Right atrium auricular region (tissue), 2 donors: ENCODE measurements around the gene LOXL1. TPM values are rescaled to one million over a fixed set of nuclear protein-coding genes. Genes with fewer than 3 reads are reported as not detected.
"Not testable (repeated sequence)": the region's sequence is repeated elsewhere in the genome, so short reads cannot be mapped to it uniquely, and the experiment has no call there.

ENCODE experiments used
- DNase-seq: peaks from one replicate; pipeline ENCODE4 v3.0.0-alpha.2; 2019; ENCODE audit warnings: low spot score
- H3K27ac ChIP-seq, 2 donors: fragments of 200-600 bp; sonication (generic); 1 replicate in 1 of 2; 2 replicates in 1 of 2; pipeline ENCODE4 v1.5.1; 2016 to 2019
- H3K27me3 ChIP-seq, 2 donors: fragments of 200-600 bp; sonication (generic); one replicate each; pipeline versions ENCODE4 v1.5.1 to v1.6.0; 2017 to 2019
- H3K36me3 ChIP-seq: fragments of 200-600 bp; sonication (generic); one replicate; pipeline ENCODE4 v1.5.1; 2016
- H3K4me1 ChIP-seq, 2 donors: fragments of 200-600 bp; sonication (generic); one replicate each; pipeline versions ENCODE4 v1.5.1 to v1.6.0; 2017 to 2019
- H3K4me3 ChIP-seq, 2 donors: fragments of 200-600 bp; sonication (generic); 1 replicate in 1 of 2; 2 replicates in 1 of 2; pipeline ENCODE4 v1.5.1; 2017 to 2019; ENCODE audit warnings: mild to moderate bottlenecking in 1 of 2, moderate library complexity in 1 of 2
- H3K9me3 ChIP-seq, 2 donors: fragments of 200-600 bp; sonication (generic); one replicate each; pipeline ENCODE4 v1.5.1; 2019
- total RNA-seq, 2 donors: library from RNA; depleted of rRNA; stranded (reverse); fragments of >200 nt; gene quantifications; one replicate each; pipeline ENCODE4 v1.1.0, GENCODE V29; 2016
- TF ChIP-seq, protein P1 (sequence below), 2 donors: fragments of 200-600 bp; sonication (generic); IDR thresholded peaks; one replicate each; pipeline ENCODE4 v1.5.1; 2019; ENCODE audit warnings: antibody characterized with exemption in 2 of 2

Gene LOXL1
- total RNA-seq, 2 donors from 2014 or later = 22.2 to 59.0 TPM

DNA sequence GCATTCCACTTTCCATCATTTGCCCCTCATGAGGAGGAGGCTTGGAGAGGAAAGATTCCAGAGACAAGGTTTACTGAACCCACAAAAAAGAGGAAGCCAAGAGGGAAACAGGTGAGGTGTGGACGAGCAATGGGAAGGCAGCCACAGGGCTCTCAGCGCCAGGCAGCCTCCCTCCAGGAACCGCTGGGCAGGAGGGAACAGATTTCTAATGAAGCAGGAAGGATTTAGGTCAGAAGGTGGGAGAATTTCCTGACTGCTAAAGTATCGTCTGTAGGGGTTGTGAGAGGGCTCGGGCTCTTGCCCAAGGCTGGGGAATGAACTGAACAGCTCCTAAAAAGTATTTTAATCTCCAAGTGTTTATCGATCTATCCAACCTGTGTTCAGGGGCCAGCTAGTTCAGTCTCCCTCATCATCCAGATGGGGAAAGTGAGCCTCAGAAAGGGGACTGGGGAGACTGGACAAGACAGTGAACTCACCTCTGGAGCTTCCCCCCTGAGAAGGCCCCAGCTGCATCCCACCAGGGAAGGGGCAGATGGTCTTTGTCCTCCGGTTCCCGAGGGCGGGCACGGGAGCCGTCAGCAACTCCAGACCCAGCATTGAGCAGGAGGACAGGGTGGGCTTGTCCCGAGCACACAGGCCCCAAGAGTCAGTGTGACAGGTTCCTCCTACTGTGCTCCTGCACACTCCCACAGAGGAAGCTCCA lies 10.5 kb downstream of the LOXL1 start:
- no peak overlapping the region for H3K4me3 ChIP-seq
- peak overlapping the region; percentile 40 to 56 for H3K27ac ChIP-seq
- H3K4me1 ChIP-seq = peaks cover 0 to 61% of the 10 kb centered on the region in 2 donors
- no peaks in the 10 kb centered on the region for H3K9me3 ChIP-seq
- H3K27me3 ChIP-seq = no peaks in the 10 kb centered on the region
- DNase-seq = no peak
- TF ChIP-seq, protein P1, sequence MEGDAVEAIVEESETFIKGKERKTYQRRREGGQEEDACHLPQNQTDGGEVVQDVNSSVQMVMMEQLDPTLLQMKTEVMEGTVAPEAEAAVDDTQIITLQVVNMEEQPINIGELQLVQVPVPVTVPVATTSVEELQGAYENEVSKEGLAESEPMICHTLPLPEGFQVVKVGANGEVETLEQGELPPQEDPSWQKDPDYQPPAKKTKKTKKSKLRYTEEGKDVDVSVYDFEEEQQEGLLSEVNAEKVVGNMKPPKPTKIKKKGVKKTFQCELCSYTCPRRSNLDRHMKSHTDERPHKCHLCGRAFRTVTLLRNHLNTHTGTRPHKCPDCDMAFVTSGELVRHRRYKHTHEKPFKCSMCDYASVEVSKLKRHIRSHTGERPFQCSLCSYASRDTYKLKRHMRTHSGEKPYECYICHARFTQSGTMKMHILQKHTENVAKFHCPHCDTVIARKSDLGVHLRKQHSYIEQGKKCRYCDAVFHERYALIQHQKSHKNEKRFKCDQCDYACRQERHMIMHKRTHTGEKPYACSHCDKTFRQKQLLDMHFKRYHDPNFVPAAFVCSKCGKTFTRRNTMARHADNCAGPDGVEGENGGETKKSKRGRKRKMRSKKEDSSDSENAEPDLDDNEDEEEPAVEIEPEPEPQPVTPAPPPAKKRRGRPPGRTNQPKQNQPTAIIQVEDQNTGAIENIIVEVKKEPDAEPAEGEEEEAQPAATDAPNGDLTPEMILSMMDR (IDR thresholded peaks at IDR 0.05) = no peak
- H3K36me3 ChIP-seq = no peaks in the 10 kb centered on the region

GRCh38 chr15:73937296-73937695 lies 11.0 kb downstream of the LOXL1 start:
- Histone ChIP-seq H3K27ac (peak overlapping the region; percentile 40 to 56), H3K9me3 (no peaks in the 10 kb centered on the region), H3K27me3 (no peaks in the 10 kb centered on the region), H3K36me3 (no peaks in the 10 kb centered on the region), H3K4me3 (no peak overlapping the region), H3K4me1 (peaks cover 0 to 67% of the 10 kb centered on the region in 2 donors)
- TF ChIP-seq, protein P1 (IDR thresholded peaks at IDR 0.05) = no peak
- no peak for DNase-seq

DNA sequence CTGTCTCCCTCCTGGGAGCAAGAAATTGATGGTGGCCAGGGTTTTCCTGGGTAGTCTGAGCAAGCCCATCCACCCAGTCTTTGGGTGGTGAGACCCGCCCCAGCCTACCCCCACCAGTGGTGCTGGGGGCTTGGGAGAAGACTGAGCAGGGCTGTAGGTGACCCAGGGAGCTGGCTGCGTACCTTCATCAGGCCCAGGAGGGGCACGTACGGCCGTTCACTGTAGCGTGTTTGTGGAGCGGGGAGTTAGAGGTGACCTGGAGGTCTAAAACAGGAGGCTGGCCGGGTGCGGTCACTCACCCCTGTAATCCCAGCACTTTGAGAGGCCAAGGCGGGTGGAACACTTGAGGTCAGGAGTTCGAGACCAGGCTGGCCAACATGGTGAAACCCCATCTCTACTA lies 11.5 kb downstream of the LOXL1 start:
- no peak for DNase-seq
- Histone ChIP-seq H3K9me3 (no peaks in the 10 kb centered on the region), H3K36me3 (no peaks in the 10 kb centered on the region), H3K4me3 (no peak overlapping the region), H3K4me1 (peaks cover 0 to 67% of the 10 kb centered on the region in 2 donors), H3K27ac (no peak overlapping the region), H3K27me3 (no peaks in the 10 kb centered on the region)
- TF ChIP-seq, protein P1 (IDR thresholded peaks at IDR 0.05) = no peak

- not testable (repeated sequence) for H3K27ac ChIP-seq, DNase-seq, H3K4me3 ChIP-seq, H3K27me3 ChIP-seq, H3K9me3 ChIP-seq, H3K36me3 ChIP-seq
- peaks cover 0 to 60% of the 10 kb centered on the region in 2 donors for H3K4me1 ChIP-seq
These were observed 12.3 kb downstream of the LOXL1 start for GRCh38 chr15:73938516-73938915.

GRCh38 chr15:73939138-73939537 lies 12.9 kb downstream of the LOXL1 start:
- DNase-seq = no peak
- Histone ChIP-seq H3K4me1 (peaks cover 0 to 63% of the 10 kb centered on the region in 2 donors), H3K27ac (peak overlapping the region; percentile 3 to 71)

More at GRCh38 chr15:73939138-73939537, 12.9 kb downstream of the LOXL1 start:
- TF ChIP-seq, protein P1 (IDR thresholded peaks at IDR 0.05) = no peak
- no peaks in the 10 kb centered on the region for H3K9me3 ChIP-seq
- no peak overlapping the region for H3K4me3 ChIP-seq
- no peaks in the 10 kb centered on the region for H3K36me3 ChIP-seq
- H3K27me3 ChIP-seq = no peaks in the 10 kb centered on the region
